WI38 (cell line): Measurements from ENCODE around the gene RAP1A.

Source experiments
- H3K4me3 ChIP-seq: 2 replicates; pipeline ENCODE4 v1.5.1; 2011; ENCODE audit warnings: low read depth, mild to moderate bottlenecking, control low read depth, low read length
- CTCF ChIP-seq: IDR thresholded peaks from 2 replicates; pipeline ENCODE4 v1.5.1; 2012; ENCODE audit warnings: low read depth, mild to moderate bottlenecking, control low read depth, low read length

Gene RAP1A

GRCh38 chr1:111591937-111592336 lies 27.7 kb upstream of the RAP1A start:
- no peak overlapping the region for H3K4me3 ChIP-seq
- no peak for TF ChIP-seq CTCF

DNA sequence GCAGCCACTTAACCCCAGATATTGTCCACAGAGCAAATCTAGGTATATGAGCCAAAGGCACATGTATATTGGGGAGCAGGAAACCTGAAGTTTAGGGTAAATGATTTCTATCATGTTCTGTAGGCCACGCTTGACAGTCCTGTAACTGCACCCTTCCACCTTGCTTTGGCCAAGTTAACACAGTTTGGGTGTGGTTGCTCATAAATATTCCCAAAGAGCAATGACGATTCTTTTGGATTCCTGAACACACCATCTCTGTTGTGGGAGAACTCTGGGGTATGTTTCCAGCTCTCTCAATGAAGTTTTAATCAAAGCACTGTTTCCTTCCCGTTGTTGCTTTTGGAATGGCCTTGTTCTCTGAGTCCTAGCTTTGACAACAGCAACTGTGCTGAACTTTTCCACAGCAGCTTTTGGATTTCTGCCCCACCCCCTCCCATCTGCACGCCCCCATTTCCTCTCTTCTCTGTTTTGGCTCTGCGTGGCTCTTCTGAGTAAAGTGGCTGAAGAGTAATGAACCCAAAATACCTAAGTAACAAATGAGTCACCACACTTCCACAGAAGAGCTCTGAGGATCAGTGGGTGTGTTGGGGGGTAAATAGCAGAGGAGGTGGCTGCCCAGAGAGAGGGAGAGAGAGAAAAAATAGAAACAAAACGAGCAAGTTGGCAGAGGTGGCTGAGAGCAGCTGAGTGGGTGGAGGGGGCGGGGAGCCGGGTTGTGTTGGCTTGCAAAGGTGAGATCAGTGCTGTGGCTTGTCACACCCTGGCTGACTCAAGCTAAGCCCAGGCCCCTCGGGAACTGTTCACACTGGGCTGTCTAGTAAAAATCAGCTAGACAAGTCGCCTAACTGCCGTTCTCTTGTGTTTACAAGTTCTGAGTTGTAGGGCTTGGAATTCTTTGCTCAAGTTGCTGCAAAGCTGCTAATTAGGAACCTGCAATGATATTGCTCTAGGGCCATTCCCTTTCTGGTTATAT lies 26.9 kb upstream of the RAP1A start:
- peak overlapping the region; percentile 40 for H3K4me3 ChIP-seq
- TF ChIP-seq CTCF: no peak

- TF ChIP-seq CTCF: no peak
Observed at GRCh38 chr1:111593403-111594305, 25.9 kb upstream of the RAP1A start.

GRCh38 chr1:111594306-111594693 lies 25.3 kb upstream of the RAP1A start:
- no peak overlapping the region for H3K4me3 ChIP-seq
- TF ChIP-seq CTCF: no peak

More at GRCh38 chr1:111593403-111594305, 25.9 kb upstream of the RAP1A start:
- peak overlapping the region; percentile 40; the same call in 1 of the 2 replicates for H3K4me3 ChIP-seq

GRCh38 chr1:111595807-111596206 lies 23.8 kb upstream of the RAP1A start:
- no peak overlapping the region for H3K4me3 ChIP-seq
- TF ChIP-seq CTCF: no peak

GRCh38 chr1:111596499-111596898 lies 23.1 kb upstream of the RAP1A start:
- no peak overlapping the region for H3K4me3 ChIP-seq
- TF ChIP-seq CTCF: no peak
